Kidney tubule cell (primary cell): Measurements from ENCODE around the gene FAM53B.

Experiments
- DNase-seq: peaks from one replicate; pipeline ENCODE4 v3.0.0-alpha.2; 2018; ENCODE audit warnings: low spot score

FAM53B gene

DNA sequence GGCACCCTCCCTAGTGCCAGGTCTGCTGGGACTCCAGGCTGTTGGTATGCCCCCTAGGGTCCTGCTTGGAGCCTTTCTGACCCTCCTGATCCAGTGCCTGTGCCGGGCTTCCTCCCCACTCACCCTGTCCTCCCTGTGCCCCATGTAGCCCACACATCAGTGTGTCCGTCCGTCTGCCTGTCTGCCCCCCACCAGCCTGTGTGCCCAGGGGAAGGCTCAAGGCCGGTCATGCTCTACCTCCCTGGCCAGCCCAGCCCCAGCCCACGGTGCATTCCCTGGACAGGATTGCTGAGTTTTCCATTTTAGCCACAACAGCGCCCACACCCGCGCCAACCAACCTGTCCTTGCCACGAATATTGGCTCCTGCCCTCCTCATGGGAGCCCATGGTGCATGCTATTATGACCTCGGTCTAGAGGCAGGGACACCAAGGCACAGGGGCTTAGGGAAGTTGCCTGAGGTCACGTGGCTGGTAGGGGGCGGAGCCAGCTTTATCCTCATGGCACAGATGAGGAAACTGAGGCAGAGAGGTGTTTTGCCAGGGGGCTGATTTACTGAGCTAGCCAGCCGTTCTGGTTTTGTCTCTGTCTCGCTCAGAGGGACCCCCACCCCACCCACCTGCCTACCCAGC is 136.0 kb downstream of the FAM53B start:
- no peak for DNase-seq

DNA sequence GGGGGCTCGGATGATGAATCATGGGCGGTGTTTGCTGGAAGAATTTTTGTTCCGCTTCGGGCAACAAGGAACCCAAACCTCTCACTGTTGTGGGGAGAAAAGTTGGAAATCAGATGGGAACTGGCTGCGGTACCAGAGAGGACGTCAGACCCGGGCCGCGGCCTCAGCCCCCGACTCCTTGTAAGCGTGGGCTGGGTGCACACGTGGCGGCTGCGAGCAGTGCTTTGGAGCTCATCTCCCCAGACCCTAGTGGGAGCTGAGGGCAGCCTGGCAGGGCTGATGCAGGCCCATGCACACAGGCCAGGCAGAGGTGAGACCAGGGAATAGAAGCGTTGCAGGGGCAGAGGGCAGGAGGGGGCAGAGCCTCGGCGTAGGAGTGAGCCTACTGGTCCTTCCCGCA is 136.5 kb downstream of the FAM53B start:
- no peak for DNase-seq

DNA sequence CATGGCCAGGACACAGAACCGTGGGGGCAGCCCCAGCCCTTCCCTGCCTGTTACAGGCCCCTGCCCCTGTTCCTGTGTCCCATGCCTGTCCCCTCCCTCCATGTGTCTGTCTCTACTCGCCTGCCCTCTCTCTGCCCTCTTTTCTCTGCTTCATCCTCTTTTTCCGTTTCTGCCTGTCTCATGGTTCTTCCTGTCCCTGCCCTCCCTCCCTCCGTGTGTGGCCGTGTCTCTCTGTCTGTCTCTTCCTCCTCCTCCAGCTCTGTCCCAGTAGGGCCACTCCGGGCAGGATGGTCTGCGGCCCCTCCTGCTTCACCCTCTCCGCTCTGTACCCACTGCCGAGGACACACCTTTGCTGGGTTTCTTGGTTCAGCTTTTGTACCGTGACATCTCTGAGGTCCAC is 137.4 kb downstream of the FAM53B start:
- DNase-seq: no peak

DNA sequence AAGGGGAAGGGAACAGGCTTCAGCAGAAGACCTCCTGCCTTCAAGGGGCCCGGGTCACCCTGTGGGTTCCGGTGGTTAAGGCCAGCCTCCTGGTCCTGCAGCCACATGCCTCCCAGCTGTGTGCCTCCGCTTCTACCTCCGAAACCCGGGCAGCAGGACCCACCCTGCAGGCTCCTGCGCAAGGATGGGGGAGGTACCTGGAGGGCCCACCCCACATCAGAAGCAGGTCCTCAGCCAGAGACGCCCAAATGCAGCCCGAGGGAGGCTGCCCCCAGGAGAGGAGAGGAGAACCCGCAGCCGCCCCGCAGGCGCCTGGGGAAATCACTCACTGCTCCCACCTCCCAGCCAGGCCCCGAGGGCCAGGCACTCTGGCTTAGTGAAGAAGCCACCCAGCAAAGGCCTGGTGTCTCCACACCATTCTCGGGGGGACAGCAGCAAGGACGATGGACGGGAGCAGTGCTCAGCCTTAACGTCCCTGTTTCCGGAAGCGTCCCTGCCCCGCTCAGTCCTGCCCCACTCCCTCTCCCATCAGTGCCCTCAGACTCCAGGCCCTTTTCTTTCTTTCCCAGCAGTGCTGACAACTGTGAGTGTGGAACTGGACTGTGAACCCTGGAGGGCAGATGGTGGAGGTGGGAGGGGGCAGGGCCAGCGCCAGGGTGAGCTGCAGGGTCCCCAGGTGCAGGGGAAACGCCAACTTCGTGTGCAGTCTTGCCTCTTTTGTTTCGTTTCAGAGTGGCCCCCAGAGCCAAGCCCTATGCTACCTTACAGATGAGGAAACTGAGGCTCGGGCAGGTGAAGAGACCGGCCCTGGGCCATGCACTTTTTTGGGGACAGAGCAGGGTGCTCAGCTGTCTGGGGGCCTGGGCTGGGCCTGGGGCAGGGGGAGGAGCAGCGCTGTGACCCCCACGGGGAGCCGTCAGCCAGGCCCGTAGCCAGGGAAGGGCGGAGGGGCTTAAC is 138.0 kb downstream of the FAM53B start:
- DNase-seq: no peak

DNA sequence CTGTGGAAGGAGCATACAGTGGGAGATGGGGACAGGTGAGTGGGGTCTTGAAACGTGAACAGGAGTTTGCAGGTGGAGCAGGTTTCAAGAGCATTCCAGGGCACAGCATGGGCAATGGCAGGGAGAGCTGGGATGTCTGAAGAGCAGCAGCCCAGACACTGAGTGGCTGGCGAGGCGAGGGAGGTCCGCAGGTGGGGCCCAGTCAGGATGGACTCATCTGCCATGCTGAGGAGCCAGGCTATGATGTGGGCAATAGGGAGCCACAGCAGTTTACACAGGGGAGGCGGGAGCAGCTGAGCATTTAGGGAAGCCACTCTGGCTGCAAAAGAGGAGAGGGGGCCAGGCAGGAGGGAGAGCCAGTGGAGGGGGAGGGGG is 138.7 kb downstream of the FAM53B start:
- DNase-seq: no peak

DNA sequence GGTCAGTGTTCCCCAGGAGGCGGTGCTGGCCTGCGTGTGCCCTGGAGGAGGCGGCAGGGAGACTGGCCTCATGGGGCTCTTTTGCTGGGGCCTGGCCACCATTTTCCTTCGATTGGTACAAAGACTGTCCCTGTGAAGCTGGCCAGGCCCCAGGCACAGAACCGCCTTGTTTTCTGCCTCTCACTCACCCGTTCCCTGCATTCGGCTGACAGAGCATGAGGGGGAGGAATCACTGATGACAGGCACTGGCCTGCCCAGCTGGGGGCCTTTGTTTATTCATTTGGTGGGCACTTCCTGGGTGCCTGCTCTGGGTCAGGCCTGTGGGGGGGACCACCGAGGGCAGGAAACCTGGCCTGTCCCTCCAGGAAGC is 139.2 kb downstream of the FAM53B start:
- DNase-seq: no peak

DNA sequence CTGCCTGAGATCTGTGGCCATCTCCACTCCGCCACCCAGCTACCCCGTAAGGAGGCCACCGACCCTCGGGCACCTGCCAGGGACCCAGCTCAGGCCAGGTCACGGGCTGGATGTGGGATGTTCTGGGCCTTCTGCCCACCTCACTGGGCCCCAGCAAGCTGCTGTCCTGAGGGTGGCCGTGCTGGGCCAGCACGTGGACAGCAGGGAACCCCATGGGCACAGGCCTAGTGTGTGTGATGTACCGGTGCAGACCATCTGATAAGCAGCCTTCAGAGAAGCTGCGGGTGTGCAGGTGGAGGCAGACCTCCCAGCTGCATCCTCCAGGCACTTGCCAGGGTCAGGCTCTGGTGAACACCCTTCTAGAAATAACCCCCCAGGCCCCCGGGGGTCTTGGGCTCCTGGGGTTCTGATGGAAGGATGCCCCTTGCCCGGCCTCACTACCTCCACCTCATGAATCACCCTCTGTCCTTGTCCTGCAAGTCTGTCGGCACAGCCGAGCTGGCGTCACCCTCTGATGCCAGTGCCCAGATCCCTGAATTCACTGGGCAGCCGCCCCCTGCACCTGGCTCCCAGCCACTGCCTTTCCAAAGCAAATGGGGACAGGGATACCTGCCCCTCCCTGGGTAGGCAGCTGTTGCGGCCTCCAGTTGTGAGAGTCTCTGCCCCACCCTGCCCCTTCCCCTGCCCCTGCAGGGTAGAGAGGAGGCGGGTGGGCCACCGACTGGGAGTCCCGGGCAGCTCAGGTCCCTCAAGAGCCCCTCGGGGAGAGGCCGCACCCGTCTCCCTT is 139.8 kb downstream of the FAM53B start:
- no peak for DNase-seq

DNA sequence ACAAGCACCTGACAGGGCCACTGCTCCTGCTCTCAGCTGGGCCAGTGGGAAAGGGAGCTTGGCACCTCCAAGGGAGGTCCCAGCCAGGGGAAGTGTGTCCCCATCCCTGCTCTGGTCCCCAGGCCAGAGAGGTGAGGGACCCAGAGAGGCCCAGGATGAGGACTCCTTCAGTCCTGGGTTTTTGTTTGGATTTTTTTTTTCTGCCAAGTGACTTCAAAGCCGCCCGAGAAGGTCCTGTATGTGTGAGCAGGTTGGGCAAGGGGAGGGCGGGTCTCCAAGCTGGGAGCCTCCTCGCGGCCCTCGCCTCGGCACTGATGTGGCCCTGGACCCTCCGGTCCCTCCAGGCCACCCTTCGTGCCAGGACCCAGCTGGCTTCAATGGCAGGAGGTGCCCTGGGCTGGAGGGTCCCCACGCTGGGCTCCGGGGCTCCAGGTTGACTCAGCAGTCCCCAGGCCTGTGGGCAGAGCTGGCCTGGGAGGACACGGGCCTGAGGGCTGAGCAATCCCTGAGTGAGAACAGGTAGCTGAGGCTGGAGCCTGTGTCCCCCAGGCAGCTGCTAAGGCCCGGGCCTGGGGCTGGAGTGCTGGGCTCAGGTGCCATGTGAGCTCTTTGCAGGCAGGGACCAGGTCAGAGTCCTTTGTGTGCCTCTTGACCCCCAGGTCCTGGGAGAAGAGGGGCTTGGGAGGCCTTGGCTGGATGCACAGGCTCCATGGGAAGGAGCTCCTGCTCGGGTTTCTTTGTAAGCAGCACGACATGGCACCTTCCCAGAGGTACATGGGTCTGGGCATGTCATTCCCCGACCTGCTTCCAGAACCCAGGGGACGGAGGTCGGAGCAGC is 140.6 kb downstream of the FAM53B start:
- no peak for DNase-seq

DNA sequence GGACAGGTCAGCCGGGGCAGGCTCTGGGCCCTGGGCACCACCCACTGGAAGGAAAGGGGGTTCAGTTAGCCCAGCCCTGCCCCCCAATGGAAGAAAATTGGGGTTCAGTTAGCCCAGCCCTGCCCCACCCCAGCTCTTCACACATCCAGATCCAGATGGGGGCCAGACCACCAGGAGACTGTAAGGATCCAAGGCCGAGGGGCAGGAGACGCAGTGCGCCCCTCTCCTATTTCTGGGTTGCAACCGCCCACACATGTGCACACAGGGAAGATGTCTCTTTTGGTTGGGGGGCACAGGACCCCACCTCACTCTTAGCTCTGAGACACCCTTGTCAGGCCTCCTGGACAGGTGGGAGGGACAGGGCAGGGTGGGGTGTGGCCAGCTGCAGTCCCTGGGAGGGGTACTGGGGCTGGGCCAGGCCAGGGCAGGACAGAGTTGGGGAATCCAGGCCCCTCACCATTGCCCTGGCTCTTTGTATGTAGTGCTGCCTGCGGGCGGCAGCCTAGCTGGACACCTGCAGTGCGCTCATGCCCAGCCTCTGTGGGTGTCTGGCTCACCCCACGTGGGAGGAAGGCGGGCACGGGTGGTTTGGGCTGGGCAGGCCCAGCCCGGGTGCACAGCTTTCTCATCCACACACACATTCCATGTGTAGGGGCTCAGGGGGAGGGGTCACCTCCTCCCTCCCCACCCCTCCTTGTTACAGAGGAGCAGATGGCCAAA is 141.4 kb downstream of the FAM53B start:
- DNase-seq: no peak

DNA sequence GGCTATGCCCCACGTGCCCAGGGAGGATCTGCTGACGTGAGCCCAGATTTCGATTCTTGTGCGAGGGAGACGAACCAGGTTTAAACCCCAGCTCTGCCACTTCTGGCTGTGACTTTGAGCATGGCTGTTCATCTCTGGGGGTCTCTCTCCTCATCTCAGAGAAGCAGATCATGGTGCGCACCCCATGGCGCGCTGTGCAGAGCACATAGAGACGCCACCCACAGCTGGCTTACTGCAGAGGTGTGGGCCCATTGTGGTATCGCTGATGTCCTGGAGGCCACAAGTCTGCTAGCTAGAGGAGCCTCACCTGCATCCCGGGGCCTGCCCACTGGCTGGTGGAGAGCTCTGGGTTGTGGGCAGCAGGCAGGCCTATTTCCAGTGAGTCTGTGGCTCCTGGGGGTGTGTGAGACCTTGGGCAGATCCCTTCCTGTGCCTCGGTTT is 142.0 kb downstream of the FAM53B start:
- DNase-seq: no peak

DNA sequence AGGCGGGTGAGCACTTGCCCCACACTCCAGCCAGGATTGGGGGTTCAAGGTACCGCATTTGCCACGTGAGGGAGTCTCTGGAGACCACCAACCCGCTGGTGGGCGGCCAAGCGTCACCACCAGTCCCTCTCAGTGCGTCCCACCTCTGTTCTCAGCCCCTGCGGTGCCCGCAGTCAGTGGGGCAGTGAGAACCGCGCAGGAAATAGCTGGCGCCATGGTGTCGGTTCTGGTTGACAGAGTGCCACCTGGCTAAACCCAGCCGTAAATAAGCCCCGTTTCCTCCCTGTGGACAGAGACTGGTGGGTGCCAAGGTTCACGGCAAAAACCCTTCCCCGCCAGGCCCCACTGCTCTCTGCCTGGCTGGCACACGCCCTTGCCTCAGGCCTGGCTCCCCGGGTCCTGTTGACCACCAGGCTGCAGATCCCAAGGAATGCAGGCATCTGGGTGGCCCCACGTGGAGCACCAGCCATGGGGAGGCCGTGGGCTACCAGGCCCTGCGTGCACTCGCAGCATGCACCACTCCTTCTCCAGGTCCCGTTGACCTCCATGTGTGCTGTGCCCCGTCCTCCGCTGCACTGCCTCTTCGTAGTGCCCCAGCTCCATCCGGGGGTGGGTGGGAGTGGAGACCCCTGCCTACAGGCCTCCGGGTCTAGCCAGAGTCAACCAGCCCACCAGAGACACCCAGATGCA is 142.6 kb downstream of the FAM53B start:
- no peak for DNase-seq

DNA sequence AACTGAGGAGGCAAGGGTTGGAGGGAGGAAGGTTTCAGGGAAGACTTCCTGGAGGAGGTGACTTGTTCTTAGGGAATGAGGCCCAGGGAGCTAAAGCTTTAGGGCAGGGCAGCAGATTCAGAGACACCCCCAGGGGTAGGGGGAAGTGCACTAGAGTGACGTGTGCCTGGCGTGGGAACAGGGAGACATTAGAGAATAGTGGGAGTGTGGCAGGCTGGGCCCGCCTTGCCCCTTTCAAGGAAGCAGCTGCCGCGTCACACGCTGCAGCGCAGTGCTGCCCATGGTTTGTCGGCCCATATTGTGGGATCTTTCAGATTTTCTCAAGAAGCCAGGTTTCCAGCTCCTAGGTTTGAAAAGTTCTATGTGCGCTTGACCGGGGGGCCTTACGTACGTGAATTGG is 143.2 kb downstream of the FAM53B start:
- no peak for DNase-seq

DNA sequence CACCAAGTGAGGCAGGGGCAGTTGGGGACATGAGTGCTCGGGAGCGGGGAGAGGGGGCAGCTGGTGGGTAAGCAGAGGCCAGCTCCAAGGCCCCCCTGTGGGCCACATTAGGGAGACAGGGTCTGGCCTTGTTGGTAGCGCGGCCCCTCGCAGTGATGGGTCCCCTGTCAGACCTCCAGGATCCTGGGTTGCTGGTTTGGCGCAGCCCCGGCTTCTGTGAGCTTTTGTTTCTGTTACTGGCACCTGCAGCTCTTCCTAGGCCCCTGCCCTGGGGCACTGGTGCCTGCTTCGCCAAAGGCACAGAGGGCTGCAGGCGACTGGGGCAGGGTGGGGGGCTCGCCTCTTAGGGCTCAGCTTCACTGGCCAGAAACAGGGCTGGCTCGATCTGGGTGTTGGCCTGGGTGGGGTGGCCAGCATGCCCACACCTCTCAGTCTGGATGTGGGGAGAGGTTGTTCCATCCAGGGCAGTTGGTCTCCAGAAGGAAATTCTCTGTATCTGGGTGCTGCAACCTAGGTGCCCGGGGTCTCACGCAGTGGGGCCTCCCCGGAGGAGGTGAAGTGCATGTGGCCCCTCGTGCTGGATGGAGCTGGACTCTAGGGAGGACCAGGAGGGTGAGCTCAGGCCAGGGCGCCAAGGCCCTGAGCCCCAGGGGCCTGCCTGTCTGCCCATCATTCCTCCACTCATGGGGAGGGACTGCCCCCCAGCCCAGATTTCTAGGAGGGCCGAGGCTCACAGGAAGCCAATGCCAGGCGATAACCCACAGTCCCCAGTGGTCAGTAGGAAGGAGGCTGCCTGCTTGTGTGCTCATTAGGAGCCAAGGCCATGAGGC is 143.9 kb downstream of the FAM53B start:
- DNase-seq: no peak

DNA sequence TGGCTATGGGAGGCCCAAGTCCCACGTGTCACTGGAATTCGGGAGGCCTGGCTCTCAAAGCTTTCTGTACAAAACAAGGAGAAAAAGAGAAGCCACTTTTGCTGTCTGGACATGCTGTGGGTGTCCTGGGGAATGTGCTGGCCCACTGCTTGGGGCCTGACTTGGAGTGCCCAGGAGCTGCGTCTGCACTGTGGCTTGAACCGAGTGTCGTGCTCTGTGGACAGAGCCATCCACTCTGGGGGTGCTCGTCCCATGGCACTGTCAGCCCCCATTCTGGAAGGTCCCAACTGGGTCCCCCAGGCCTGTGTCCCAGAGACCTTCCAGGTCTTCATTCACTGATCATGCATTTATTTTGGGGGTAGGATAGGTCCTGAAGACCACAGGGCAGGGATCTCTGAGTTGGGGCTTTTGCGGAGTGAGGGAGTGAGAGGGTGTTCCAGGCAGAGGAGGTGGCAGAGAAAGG is 144.6 kb downstream of the FAM53B start:
- no peak for DNase-seq

DNA sequence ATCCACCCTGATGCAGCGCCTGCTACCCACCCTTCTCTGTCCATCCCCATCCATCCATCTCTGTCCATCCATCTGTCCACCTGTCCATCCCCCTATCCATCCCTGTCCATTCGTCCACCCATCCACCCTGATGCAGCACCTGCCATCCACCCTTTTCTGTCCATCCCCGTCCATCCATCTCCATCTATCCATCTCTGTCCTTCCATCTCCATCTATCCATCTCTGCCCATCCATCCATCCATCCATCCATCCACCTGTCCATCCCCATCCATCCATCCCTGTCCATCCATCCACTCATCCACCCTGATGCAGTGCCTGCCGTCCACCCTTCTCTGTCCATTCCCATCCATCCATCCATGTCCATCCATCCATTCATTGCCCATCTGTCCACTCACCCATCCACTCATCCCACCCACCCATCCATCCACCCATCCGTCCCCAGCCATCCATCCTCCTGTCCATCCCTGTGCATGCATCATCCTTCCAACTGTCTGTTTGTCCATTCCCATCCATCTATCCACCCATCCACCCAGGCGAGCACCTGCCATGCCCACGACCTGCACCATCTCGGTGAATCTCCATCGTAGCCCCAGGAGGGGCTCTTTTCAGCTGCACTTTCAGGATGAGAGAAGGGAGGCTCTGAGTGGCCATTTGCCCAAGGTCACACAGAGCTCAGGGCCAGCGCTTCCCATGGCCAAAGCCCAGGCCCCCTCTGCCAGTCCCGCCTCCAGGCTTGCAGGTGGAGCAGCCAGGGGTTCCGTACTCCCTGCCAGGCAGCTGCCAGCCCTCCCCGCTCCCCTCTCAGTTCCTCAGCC is 145.2 kb downstream of the FAM53B start:
- DNase-seq: no peak

DNA sequence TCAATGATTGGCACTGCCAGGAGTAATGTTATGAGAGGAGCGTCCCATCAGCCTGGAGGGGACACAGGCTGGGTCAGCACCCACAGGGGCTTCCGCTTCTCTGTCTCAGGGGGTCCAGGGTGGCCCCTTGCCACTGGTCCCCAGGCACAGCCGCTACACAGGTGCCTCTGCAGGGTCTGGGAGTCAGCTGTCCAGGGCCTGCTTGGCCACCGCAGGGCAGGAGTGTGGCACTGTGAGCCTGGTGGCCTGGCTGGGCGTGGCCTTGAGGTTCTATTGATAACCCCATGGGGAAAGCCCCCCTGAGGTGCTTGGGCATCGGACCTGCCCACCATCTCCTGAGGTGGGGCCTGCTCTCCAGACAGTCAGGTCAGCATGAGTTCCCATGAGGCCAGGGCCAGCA is 146.0 kb downstream of the FAM53B start:
- no peak for DNase-seq

DNA sequence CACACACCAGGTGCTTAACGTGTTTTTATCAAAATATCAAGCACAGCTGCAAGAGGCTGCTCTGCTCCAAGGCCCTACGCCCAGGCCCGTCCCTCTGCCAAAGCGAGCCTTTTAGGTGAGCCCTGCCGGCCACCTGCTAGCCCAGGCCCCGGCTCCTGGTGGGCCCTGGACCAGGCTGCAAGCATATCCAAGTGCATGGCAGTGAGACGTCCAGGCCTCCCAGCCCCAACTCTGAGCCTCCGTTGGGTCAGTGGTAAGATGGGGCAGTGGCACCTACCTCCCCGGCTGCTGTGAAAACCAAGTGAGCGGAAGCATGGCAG is 146.4 kb downstream of the FAM53B start:
- no peak for DNase-seq

DNA sequence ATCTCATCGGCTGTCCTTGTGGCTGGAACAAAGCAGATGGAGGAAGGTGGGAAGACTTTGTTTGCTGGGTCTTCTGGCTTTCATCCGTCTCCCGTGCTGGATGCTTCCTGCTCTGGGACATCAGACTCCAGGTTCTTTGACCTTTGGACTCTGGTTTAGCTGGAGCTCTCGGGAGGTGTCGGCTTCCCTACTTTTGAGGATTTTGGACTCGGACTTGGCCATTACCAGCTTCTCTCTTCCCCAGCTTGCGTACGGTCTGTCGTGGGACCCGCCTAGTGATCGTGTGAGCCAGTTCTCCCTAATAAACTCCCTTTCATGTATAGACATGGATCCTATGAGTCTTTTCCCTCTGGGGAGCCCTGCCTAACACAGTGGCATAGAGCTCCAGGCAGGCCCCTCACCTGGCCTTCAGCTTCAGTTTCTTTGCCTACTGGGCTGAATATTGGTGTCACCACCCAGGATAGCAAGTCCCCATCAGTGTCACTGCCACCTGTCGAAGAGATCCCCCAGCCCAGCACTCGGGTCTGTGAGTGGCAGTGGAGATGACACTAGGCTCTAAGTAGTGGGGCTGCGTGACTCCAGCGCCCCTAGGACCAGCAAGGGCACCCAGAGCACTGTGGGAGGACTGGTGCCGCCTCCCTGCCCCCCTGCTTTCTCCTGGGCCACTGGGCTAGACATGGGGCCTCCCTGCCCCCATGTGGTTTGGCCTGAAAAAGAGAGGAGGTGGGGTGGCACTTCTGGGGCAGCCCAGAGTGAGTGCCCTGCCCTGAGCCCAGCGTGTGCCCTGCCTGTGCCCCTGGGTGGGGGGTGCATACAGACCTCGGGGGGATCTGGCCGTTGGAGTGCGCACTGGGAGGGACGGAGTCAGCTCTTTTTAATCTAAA is 147.0 kb downstream of the FAM53B start:
- no peak for DNase-seq
